Left kidney (tissue), 2 donors: ENCODE measurements around the gene BOLA2B. TPM values are rescaled to one million over a fixed set of nuclear protein-coding genes. Genes with fewer than 3 reads are reported as not detected.

ENCODE experiments used
- DNase-seq: peaks from one replicate; pipeline ENCODE4 v3.0.0-alpha.2; 2013
- polyA plus RNA-seq: library from polyadenylated mRNA; unstranded; fragments of 120-200 nt; gene quantifications from one replicate; pipeline ENCODE4 v1.2.1, GENCODE V29; 2013; ENCODE audit not compliant: insufficient read length

BOLA2B gene
- polyA plus RNA-seq, 1 donor: 23.4 TPM

- no peak for DNase-seq
Measured at GRCh38 chr16:30145657-30146056, 47.8 kb downstream of the BOLA2B start.

GRCh38 chr16:30144917-30145316, 48.5 kb downstream of the BOLA2B start:
- DNase-seq: no peak

- DNase-seq: no peak
Measured at GRCh38 chr16:30144017-30144416, 49.4 kb downstream of the BOLA2B start.

GRCh38 chr16:30143347-30143702, 50.1 kb downstream of the BOLA2B start:
- DNase-seq: no peak

Other genes with a start within 250 kb of the BOLA2B start
- gene TMEM219, start 231.6 kb downstream of the BOLA2B start, polyA plus RNA-seq: 93.1 TPM
- 45.3 TPM for gene TAOK2, start 219.8 kb downstream of the BOLA2B start, polyA plus RNA-seq
- gene HIRIP3, start 198.0 kb downstream of the BOLA2B start, polyA plus RNA-seq: 17.0 TPM
- 46.2 TPM for gene INO80E, start 197.4 kb downstream of the BOLA2B start, polyA plus RNA-seq
- gene DOC2A, start 182.6 kb downstream of the BOLA2B start, polyA plus RNA-seq: 3.0 TPM
- gene C16orf92, start 170.5 kb downstream of the BOLA2B start, polyA plus RNA-seq: not detected
- 1.2 TPM for gene TLCD3B, start 162.4 kb downstream of the BOLA2B start, polyA plus RNA-seq
- gene ALDOA, start 127.9 kb downstream of the BOLA2B start, polyA plus RNA-seq: 449 TPM
- gene PPP4C, start 117.7 kb downstream of the BOLA2B start, polyA plus RNA-seq: 82.7 TPM
- 1.1 TPM for gene TBX6, start 101.7 kb downstream of the BOLA2B start, polyA plus RNA-seq
- 43.1 TPM for gene YPEL3, start 97.5 kb downstream of the BOLA2B start, polyA plus RNA-seq
- gene GDPD3, start 80.1 kb downstream of the BOLA2B start, polyA plus RNA-seq: 13.6 TPM
- gene MAPK3, start 70.4 kb downstream of the BOLA2B start, polyA plus RNA-seq: 73.6 TPM
- 7.3 TPM for gene CORO1A, start 10.1 kb downstream of the BOLA2B start, polyA plus RNA-seq
- gene SLX1A, start 209 bp upstream of the BOLA2B start, polyA plus RNA-seq: 30.7 TPM
- 15.8 TPM for gene SULT1A3, start 5.6 kb upstream of the BOLA2B start, polyA plus RNA-seq
- 27.9 TPM for gene NPIPB13, start 54.8 kb upstream of the BOLA2B start, polyA plus RNA-seq
- gene CD2BP2, start 161.6 kb upstream of the BOLA2B start, polyA plus RNA-seq: 53.5 TPM
- 35.5 TPM for gene TBC1D10B, start 176.8 kb upstream of the BOLA2B start, polyA plus RNA-seq
- 0.63 TPM for gene MYL11, start 181.1 kb upstream of the BOLA2B start, polyA plus RNA-seq
- 1.8 TPM for gene SEPTIN1, start 188.9 kb upstream of the BOLA2B start, polyA plus RNA-seq
- gene ZNF48, start 201.8 kb upstream of the BOLA2B start, polyA plus RNA-seq: 12.4 TPM
- gene ZNF771, start 213.9 kb upstream of the BOLA2B start, polyA plus RNA-seq: 4.5 TPM
- gene DCTPP1, start 236.4 kb upstream of the BOLA2B start, polyA plus RNA-seq: 43.9 TPM